T-cell (primary cell): ENCODE data around the gene UGT2B10. TPM values are rescaled to one million over a fixed set of nuclear protein-coding genes. Genes with fewer than 3 reads are reported as not detected.
"Not testable (repeated sequence)": the region's sequence is repeated elsewhere in the genome, so short reads cannot be mapped to it uniquely, and the experiment has no call there.

Source experiments
- ATAC-seq, 4 experiments: fragments of 200-7000 bp in 3 of 4; fragments of 150-1000 bp in 1 of 4; cut with Tn5 transposase; replicated peaks in 1 of 4; 1 replicate in 3 of 4; 2 replicates in 1 of 4; pipeline ENCODE4 v1.10.0; 2021; ENCODE audit warnings: moderate library complexity in 3 of 4, mild to moderate bottlenecking in 2 of 4, moderate number of reproducible peaks in 1 of 4
- CTCF ChIA-PET, 2 donors: fragments of 300-600 bp; sonication (Branson Sonifier 250); formaldehyde crosslinking; loops; one replicate each; lab custom pipeline; 2022; ENCODE audit warnings: antibody characterized with exemption in 2 of 2; lab: Charles Lee
- POLR2A ChIA-PET, 2 donors: fragments of 300-600 bp; sonication (Branson Sonifier 250); formaldehyde crosslinking; loops; one replicate each; lab custom pipeline; 2022; ENCODE audit warnings: antibody characterized with exemption in 2 of 2; lab: Charles Lee
- DNase-seq, 35 experiments: peaks; one replicate each; pipeline versions ENCODE4 v3.0.0 to v3.0.0-alpha.2; 2013 to 2023
- H3K27ac ChIP-seq: one replicate; pipeline ENCODE4 v1.5.1; 2013; ENCODE audit warnings: low read length
- H3K27me3 ChIP-seq, 2 experiments: replicated peaks in 1 of 2; 1 replicate in 1 of 2; 2 replicates in 1 of 2; pipeline versions ENCODE4 v1.6.1 to v1.7.0; 2013; ENCODE audit warnings: low read length in 1 of 2, mixed read lengths in 1 of 2; ENCODE audit not compliant: control insufficient read depth in 2 of 2, insufficient read depth in 2 of 2; ENCODE audit errors: extremely low read depth in 1 of 2
- H3K36me3 ChIP-seq, 2 donors: 1 replicate in 1 of 2; 2 replicates in 1 of 2; pipeline versions ENCODE4 v1.6.1 to v1.7.0; 2013; ENCODE audit warnings: low read length in 1 of 2; ENCODE audit not compliant: control insufficient read depth in 2 of 2, insufficient read depth in 1 of 2; ENCODE audit errors: extremely low read depth in 1 of 2
- H3K4me1 ChIP-seq, 2 experiments: 1 replicate in 1 of 2; 2 replicates in 1 of 2; pipeline versions ENCODE4 v1.6.1 to v1.7.0; 2013; ENCODE audit warnings: low read length in 2 of 2, mixed read lengths in 1 of 2; ENCODE audit not compliant: insufficient read depth in 2 of 2, control insufficient read depth in 1 of 2; ENCODE audit errors: extremely low read depth in 1 of 2
- H3K4me3 ChIP-seq, 2 donors: 1 replicate in 1 of 2; 2 replicates in 1 of 2; pipeline versions ENCODE4 v1.5.1 to v1.7.0; 2013; ENCODE audit warnings: mild to moderate bottlenecking in 2 of 2, low read length in 1 of 2, moderate library complexity in 1 of 2; ENCODE audit not compliant: control insufficient read depth in 1 of 2; ENCODE audit errors: extremely low read depth in 1 of 2
- H3K9me3 ChIP-seq: 2 replicates; pipeline ENCODE4 v1.7.0; 2013
- H3K27ac Mint-ChIP-seq, 2 donors: one replicate each; pipeline ENCODE4 v1.8.0; 2020 to 2021; ENCODE audit warnings: mild to moderate bottlenecking in 2 of 2, mixed read lengths in 2 of 2
- H3K27me3 Mint-ChIP-seq, 2 donors: one replicate each; pipeline ENCODE4 v1.8.0; 2021 to 2022; ENCODE audit warnings: mixed read lengths in 2 of 2
- H3K36me3 Mint-ChIP-seq: one replicate; pipeline ENCODE4 v1.8.0; 2021; ENCODE audit warnings: mixed read lengths
- H3K4me1 Mint-ChIP-seq, 3 donors: one replicate each; pipeline ENCODE4 v1.8.0; 2020 to 2022; ENCODE audit warnings: mixed read lengths in 3 of 3, mild to moderate bottlenecking in 1 of 3
- H3K4me3 Mint-ChIP-seq, 3 donors: one replicate each; pipeline ENCODE4 v1.8.0; 2020 to 2022; ENCODE audit warnings: mild to moderate bottlenecking in 3 of 3, mixed read lengths in 3 of 3, moderate library complexity in 3 of 3
- H3K9me3 Mint-ChIP-seq, 3 donors: one replicate each; pipeline ENCODE4 v1.8.0; 2020 to 2022; ENCODE audit warnings: mixed read lengths in 3 of 3
- WGBS: methylation state at CpG from one replicate; pipeline ENCODE4 v1.1.5; 2013; ENCODE audit warnings: missing lambda C conversion rate; ENCODE audit not compliant: insufficient coverage; 5-methylcytosine and 5-hydroxymethylcytosine counted together
- total RNA-seq, 35 experiments: library from RNA in 6 of 35; stranded (reverse) in 6 of 35; fragments of 120-200 nt in 1 of 35; gene quantifications; one replicate each; pipeline versions ENCODE4 v1.2.1 to v1.2.4 and lab custom pipeline; 2013 to 2026

UGT2B10 gene
- total RNA-seq, 5 donors from 2014 or later (not counting 1 experiment from before 2014, with no cell fraction given): 0.16 TPM; not detected in 4

GRCh38 chr4:68803013-68803412, 12.8 kb upstream of the UGT2B10 start:
- Mint-ChIP-seq H3K4me3 (no peak overlapping the region), H3K9me3 (no peaks in the 10 kb centered on the region), H3K4me1 (no peaks in the 10 kb centered on the region), H3K27me3 (no peaks in the 10 kb centered on the region), H3K27ac (no peak overlapping the region), H3K36me3 (no peaks in the 10 kb centered on the region)
- Histone ChIP-seq H3K9me3 (no peaks in the 10 kb centered on the region), H3K4me1 (no peaks in the 10 kb centered on the region), H3K36me3 (no peaks in the 10 kb centered on the region), H3K27ac (no peak overlapping the region), H3K4me3 (no peak overlapping the region), H3K27me3 (no peaks in the 10 kb centered on the region)
- ChIA-PET POLR2A (no interaction called here), CTCF (no interaction called here)
- WGBS: 94% methylated on average over 4 of the region's 4 CpGs
- ATAC-seq (no peak), DNase-seq (no peak)

DNA sequence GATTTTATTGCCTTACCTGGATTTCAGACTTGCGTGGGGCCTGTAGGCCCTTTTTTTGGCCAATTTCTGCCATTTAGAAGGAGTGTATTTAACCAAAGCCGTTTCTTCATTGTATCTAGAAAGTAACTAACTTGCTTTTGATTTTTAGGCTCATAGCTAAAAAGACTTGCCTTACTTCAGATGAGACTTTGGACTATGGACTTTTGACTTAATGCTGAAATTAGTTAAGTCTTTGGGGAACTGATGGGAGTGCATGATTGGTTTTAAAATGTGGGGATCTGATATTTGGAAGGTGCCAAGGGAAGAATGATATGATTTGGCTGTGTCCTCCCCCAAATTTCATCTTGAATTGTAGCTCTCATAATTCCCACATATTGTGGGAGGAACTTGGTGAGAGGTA, 7.7 kb upstream of the UGT2B10 start:
- H3K36me3 Mint-ChIP-seq: no peaks in the 10 kb centered on the region
- no peak overlapping the region for H3K4me3 ChIP-seq
- H3K4me1 Mint-ChIP-seq: no peaks in the 10 kb centered on the region
- H3K4me1 ChIP-seq: no peaks in the 10 kb centered on the region
- no peaks in the 10 kb centered on the region for H3K9me3 Mint-ChIP-seq
- no peak overlapping the region for H3K4me3 Mint-ChIP-seq
- no peak for ATAC-seq
- no peaks in the 10 kb centered on the region for H3K36me3 ChIP-seq
- no CpG with 5 or more reads among the region's 2 CpGs for WGBS
- ChIA-PET POLR2A (no interaction called here), CTCF (no interaction called here)
- H3K27me3 ChIP-seq: no peaks in the 10 kb centered on the region
- DNase-seq: no peak
- no peaks in the 10 kb centered on the region for H3K9me3 ChIP-seq
- no peak overlapping the region for H3K27ac ChIP-seq
- no peak overlapping the region for H3K27ac Mint-ChIP-seq
- H3K27me3 Mint-ChIP-seq: peaks cover 3 to 5% of the 10 kb centered on the region in 2 donors

DNA sequence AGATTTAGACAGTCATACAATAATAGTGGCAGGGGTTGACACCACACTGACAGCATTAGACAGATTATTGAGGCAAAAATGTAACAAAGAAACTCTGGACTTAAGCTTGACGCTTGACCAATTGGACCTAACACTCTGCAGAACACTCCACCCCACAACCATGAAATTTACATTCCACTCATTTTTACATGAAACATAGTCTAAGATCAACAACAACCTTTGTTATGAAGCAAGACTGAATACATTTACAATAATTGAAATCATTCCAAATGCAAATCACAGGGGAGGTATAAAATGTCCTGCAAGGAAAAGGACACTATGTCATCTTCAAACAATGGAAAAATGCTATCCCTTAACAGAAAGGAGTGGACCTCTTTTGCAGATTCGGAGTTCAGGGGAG, 4.9 kb upstream of the UGT2B10 start:
- ChIA-PET CTCF (no interaction called here), POLR2A (interaction anchor here in 1 of 2 donors (0.7 kb wide), 1 partner anchor 1472 kb away, joined by 5 read pairs; no protein-coding TSS in a partner anchor)
- H3K27me3 Mint-ChIP-seq: peaks cover 3 to 5% of the 10 kb centered on the region in 2 donors
- Histone ChIP-seq H3K27ac (no peak overlapping the region), H3K9me3 (no peaks in the 10 kb centered on the region), H3K27me3 (no peaks in the 10 kb centered on the region), H3K4me1 (no peaks in the 10 kb centered on the region), H3K4me3 (no peak overlapping the region), H3K36me3 (no peaks in the 10 kb centered on the region)
- DNase-seq (no peak), ATAC-seq (no peak)
- H3K36me3 Mint-ChIP-seq: no peaks in the 10 kb centered on the region
- H3K4me3 Mint-ChIP-seq: no peak overlapping the region
- no peaks in the 10 kb centered on the region for H3K4me1 Mint-ChIP-seq
- 56% methylated on average over 1 of the region's 2 CpGs for WGBS
- H3K9me3 Mint-ChIP-seq: no peaks in the 10 kb centered on the region
- H3K27ac Mint-ChIP-seq: no peak overlapping the region

- POLR2A ChIA-PET: interaction anchor here in 1 of 2 donors (0.7 kb wide), 1 partner anchor 673 kb away, joined by 3 read pairs; no protein-coding TSS in a partner anchor
- H3K4me3 ChIP-seq, H3K4me3 Mint-ChIP-seq, H3K4me1 Mint-ChIP-seq, H3K9me3 Mint-ChIP-seq, CTCF ChIA-PET, ATAC-seq, H3K36me3 Mint-ChIP-seq, H3K27me3 ChIP-seq, H3K4me1 ChIP-seq, H3K36me3 ChIP-seq, DNase-seq, H3K27ac ChIP-seq, H3K27me3 Mint-ChIP-seq, H3K9me3 ChIP-seq, H3K27ac Mint-ChIP-seq: not testable (repeated sequence)
- no CpG with 5 or more reads among the region's 5 CpGs for WGBS
Observed at GRCh38 chr4:68816410-68817265, 844 bp downstream of the UGT2B10 start.

- ChIA-PET POLR2A (no interaction called here), CTCF (no interaction called here)
- Mint-ChIP-seq H3K27me3 (no peaks in the 10 kb centered on the region), H3K27ac (no peak overlapping the region), H3K4me3 (no peak overlapping the region), H3K9me3 (no peaks in the 10 kb centered on the region), H3K4me1 (no peaks in the 10 kb centered on the region), H3K36me3 (no peaks in the 10 kb centered on the region)
- no peaks in the 10 kb centered on the region for H3K36me3 ChIP-seq
- H3K27ac ChIP-seq: no peak overlapping the region
- no peak overlapping the region for H3K4me3 ChIP-seq
- H3K4me1 ChIP-seq: no peaks in the 10 kb centered on the region
- WGBS: no CpG with 5 or more reads among the region's 2 CpGs
- no peaks in the 10 kb centered on the region for H3K27me3 ChIP-seq
- DNase-seq (no peak), ATAC-seq (no peak)
- H3K9me3 ChIP-seq: no peaks in the 10 kb centered on the region
Observed at GRCh38 chr4:68817386-68817785, 1.6 kb downstream of the UGT2B10 start.

DNA sequence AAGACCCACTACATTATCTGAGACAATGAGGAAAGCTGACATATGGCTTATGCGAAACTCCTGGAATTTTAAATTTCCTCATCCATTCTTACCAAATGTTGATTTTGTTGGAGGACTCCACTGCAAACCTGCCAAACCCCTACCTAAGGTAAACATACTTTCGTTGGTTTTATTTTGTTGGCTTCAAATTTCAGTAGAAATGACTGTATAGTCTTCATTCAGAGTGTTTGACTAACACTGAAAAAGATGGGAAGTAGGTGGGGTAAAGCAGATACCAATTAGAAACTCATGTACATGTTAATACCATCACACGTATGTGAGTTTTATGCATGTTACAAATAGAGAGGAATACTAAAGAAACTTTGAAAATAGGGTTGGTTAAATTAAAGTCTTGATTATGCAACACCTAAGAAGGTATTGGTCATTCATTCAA, 2.3 kb downstream of the UGT2B10 start:
- ATAC-seq, H3K36me3 ChIP-seq, H3K9me3 ChIP-seq, H3K27me3 ChIP-seq, H3K27ac ChIP-seq, H3K4me3 Mint-ChIP-seq, DNase-seq, H3K9me3 Mint-ChIP-seq, H3K4me3 ChIP-seq, H3K4me1 Mint-ChIP-seq, H3K4me1 ChIP-seq, H3K27ac Mint-ChIP-seq, CTCF ChIA-PET, POLR2A ChIA-PET, H3K27me3 Mint-ChIP-seq, H3K36me3 Mint-ChIP-seq: not testable (repeated sequence)
- no CpG with 5 or more reads among the region's 3 CpGs for WGBS
